Left ventricle myocardium inferior (tissue), 1 donor: ENCODE results near the gene CFAP92. TPM values are rescaled to one million over a fixed set of nuclear protein-coding genes. Genes with fewer than 3 reads are reported as not detected.

Experiments
- DNase-seq: peaks from one replicate; pipeline ENCODE4 v3.0.0-alpha.2; 2020
- H3K27ac ChIP-seq: fragments of 200-600 bp; replicated peaks from 2 replicates; pipeline ENCODE4 v1.8.0; 2021
- H3K27me3 ChIP-seq: fragments of 200-600 bp; 2 replicates; pipeline ENCODE4 v1.8.0; 2021; ENCODE audit warnings: low read depth
- H3K36me3 ChIP-seq: fragments of 200-600 bp; 2 replicates; pipeline ENCODE4 v1.8.0; 2021
- H3K4me1 ChIP-seq: fragments of 200-600 bp; 2 replicates; pipeline ENCODE4 v1.8.0; 2021
- H3K4me3 ChIP-seq: fragments of 200-600 bp; 2 replicates; pipeline ENCODE4 v1.8.0; 2021; ENCODE audit warnings: mild to moderate bottlenecking, moderate library complexity
- H3K9me3 ChIP-seq: fragments of 200-600 bp; replicated peaks from 2 replicates; pipeline ENCODE4 v1.8.0; 2021
- CTCF ChIP-seq: fragments of 200-600 bp; IDR thresholded peaks from 2 replicates; pipeline ENCODE4 v1.8.0; 2021; ENCODE audit warnings: antibody characterized with exemption, mild to moderate bottlenecking, borderline replicate concordance
- intact Hi-C: fragments of 100-400 bp; cut with micrococcal nuclease; formaldehyde crosslinking; loops from one replicate; pipeline ENCODE4 v1.11.0; 2022
- total RNA-seq: library from RNA; stranded (reverse); fragmentation: NEBNext Ultra II Directional; extraction: Animal tissue kit (Norgen Biotek cat#: 25700); gene quantifications from one replicate; pipeline ENCODE4 v1.2.1, GENCODE V29; 2021
- donor health status: DM: no; HTN: yes; CAD: no; lungs with severe emphysema.

The CFAP92 gene
- total RNA-seq, 1 donor from 2014 or later = 0.25 TPM

GRCh38 chr3:129038121-129038855 lies 44.4 kb upstream of the CFAP92 start:
- peaks cover 13% of the 10 kb centered on the region for H3K4me1 ChIP-seq
- no peaks in the 10 kb centered on the region for H3K36me3 ChIP-seq
- no peak for DNase-seq
- intact Hi-C loops = no loop called here
- H3K4me3 ChIP-seq = no peak overlapping the region
- no peak for TF ChIP-seq CTCF
- peaks cover 3% of the 10 kb centered on the region for H3K9me3 ChIP-seq
- H3K27ac ChIP-seq = no peak overlapping the region
- no peaks in the 10 kb centered on the region for H3K27me3 ChIP-seq

- DNase-seq = no peak
- Histone ChIP-seq H3K27me3 (no peaks in the 10 kb centered on the region), H3K4me1 (peaks cover 19% of the 10 kb centered on the region), H3K27ac (no peak overlapping the region), H3K36me3 (no peaks in the 10 kb centered on the region), H3K9me3 (peaks cover 2% of the 10 kb centered on the region), H3K4me3 (no peak overlapping the region)
- intact Hi-C loops = no loop called here
- no peak for TF ChIP-seq CTCF
These were observed 43.2 kb upstream of the CFAP92 start for GRCh38 chr3:129037093-129037419.

- H3K4me3 ChIP-seq = no peak overlapping the region
- intact Hi-C loops = no loop called here
These were observed 42.6 kb upstream of the CFAP92 start for GRCh38 chr3:129036222-129037092.

GRCh38 chr3:129035360-129036221 lies 41.7 kb upstream of the CFAP92 start:
- H3K36me3 ChIP-seq = peaks cover 3% of the 10 kb centered on the region
- no peak for DNase-seq
- no peaks in the 10 kb centered on the region for H3K9me3 ChIP-seq
- peaks cover 19% of the 10 kb centered on the region for H3K4me1 ChIP-seq
- H3K4me3 ChIP-seq = no peak overlapping the region
- no peaks in the 10 kb centered on the region for H3K27me3 ChIP-seq
- no peak for TF ChIP-seq CTCF
- intact Hi-C loops = no loop called here
- no peak overlapping the region for H3K27ac ChIP-seq

More at GRCh38 chr3:129036222-129037092, 42.6 kb upstream of the CFAP92 start:
- Histone ChIP-seq H3K4me1 (peaks cover 19% of the 10 kb centered on the region), H3K27ac (no peak overlapping the region), H3K36me3 (no peaks in the 10 kb centered on the region), H3K9me3 (no peaks in the 10 kb centered on the region), H3K27me3 (no peaks in the 10 kb centered on the region)
- no peak for TF ChIP-seq CTCF
- no peak for DNase-seq

GRCh38 chr3:129034642-129035041 lies 40.8 kb upstream of the CFAP92 start:
- no peak for TF ChIP-seq CTCF
- intact Hi-C loops = no loop called here
- peaks cover 17% of the 10 kb centered on the region for H3K4me1 ChIP-seq
- no peak overlapping the region for H3K27ac ChIP-seq
- no peak overlapping the region for H3K4me3 ChIP-seq
- no peaks in the 10 kb centered on the region for H3K27me3 ChIP-seq
- H3K36me3 ChIP-seq = peaks cover 4% of the 10 kb centered on the region
- H3K9me3 ChIP-seq = peaks cover 5% of the 10 kb centered on the region
- DNase-seq = no peak
